B cell (primary cell): ENCODE measurements around the gene TCF7L2.

Experiments used
- CTCF ChIP-seq: fragments of 200-600 bp; IDR thresholded peaks from one replicate; pipeline ENCODE4 v1.8.0; 2022; ENCODE audit warnings: antibody characterized with exemption, mild to moderate bottlenecking
- EZH2 ChIP-seq: IDR thresholded peaks from 2 replicates; pipeline ENCODE4 v1.6.1; 2012; ENCODE audit warnings: borderline replicate concordance, low read depth, mild to moderate bottlenecking, moderate library complexity, low read length; ENCODE audit not compliant: insufficient read depth, poor library complexity, severe bottlenecking

- TF ChIP-seq EZH2 (no peak), CTCF (no peak)
These were observed 23.0 kb downstream of the TCF7L2 start for GRCh38 chr10:112973046-112973445.
